GM12873 (cell line): ENCODE data around the gene ZC3H8.

Experiments used
- CTCF ChIP-seq: IDR thresholded peaks from 2 replicates; pipeline ENCODE4 v1.5.1; 2012; ENCODE audit warnings: low read depth, mild to moderate bottlenecking, moderate library complexity, low read length, control low read depth; ENCODE audit not compliant: insufficient read depth; ENCODE audit errors: missing control alignments

Gene ZC3H8

GRCh38 chr2:112230371-112230770 is 24.5 kb downstream of the ZC3H8 start:
- TF ChIP-seq CTCF = no peak

GRCh38 chr2:112229348-112229747 is 25.5 kb downstream of the ZC3H8 start:
- no peak for TF ChIP-seq CTCF

GRCh38 chr2:112220831-112221230 is 34.0 kb downstream of the ZC3H8 start:
- no peak for TF ChIP-seq CTCF

GRCh38 chr2:112220186-112220585 is 34.7 kb downstream of the ZC3H8 start:
- no peak for TF ChIP-seq CTCF

GRCh38 chr2:112217854-112218253 is 37.0 kb downstream of the ZC3H8 start:
- no peak for TF ChIP-seq CTCF

- peak; percentile 6 for TF ChIP-seq CTCF
These were observed 38.7 kb downstream of the ZC3H8 start for GRCh38 chr2:112216167-112216566.

- no peak for TF ChIP-seq CTCF
These were observed 50.4 kb downstream of the ZC3H8 start for GRCh38 chr2:112204411-112204810.

- no peak for TF ChIP-seq CTCF
These were observed 53.0 kb downstream of the ZC3H8 start for GRCh38 chr2:112201696-112202430.
